T follicular helper cell (primary cell): ENCODE results near the gene SLC16A6.
A peak's percentile ranks its signal among the peaks of the same experiment; 100 is the strongest.
"Not testable (repeated sequence)": the region's sequence is repeated elsewhere in the genome, so short reads cannot be mapped to it uniquely, and the experiment has no call there.

ENCODE experiments used
- DNase-seq: peaks from one replicate; pipeline ENCODE4 v3.0.0-alpha.2; 2020; ENCODE audit warnings: low read depth

The SLC16A6 gene

DNA sequence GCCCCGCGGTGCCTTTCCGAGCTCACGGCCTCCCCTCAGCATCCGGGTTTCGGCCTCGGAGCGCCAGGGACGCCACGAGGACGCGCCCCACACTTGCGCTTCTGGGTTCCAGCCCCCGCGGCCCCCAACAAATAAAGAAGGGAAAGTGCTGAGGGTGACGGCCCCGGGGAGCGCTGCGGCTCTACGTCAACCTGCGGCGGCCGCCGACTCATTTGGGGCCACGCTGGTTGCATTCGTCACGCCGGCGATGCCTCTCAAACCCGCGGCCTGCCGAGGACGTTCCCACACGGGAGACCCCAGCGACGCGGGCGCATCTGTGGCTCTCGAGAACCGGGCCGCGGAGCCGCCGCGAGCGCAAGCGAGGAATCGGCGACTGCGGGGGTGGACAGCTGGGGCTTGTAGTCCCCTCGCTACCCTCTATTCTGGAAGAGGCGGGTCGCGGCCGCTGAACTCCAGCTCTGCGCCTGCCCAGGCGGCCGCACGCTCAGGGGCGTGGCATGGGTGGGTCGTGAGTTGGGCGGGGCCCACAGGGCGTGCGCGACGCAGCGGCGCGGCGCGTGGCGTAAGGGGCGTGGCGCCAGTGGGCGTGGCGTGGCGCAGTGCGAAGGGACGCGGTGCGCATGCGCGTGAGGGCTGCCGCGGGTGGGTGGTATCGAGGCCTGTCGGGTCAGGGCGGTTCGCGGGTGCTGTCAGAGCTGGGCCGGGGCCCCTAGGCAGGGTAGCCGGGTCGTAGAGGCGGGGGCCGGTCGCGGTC, 43.3 kb downstream of the SLC16A6 start, which contains the start of gene AMZ2:
Gene AMZ2 (plus strand): TSS at position 599 of the 754 bp plus-strand sequence. CDS start 2,145 bp downstream, outside the sequence.
- peak; percentile 94 for DNase-seq

DNA sequence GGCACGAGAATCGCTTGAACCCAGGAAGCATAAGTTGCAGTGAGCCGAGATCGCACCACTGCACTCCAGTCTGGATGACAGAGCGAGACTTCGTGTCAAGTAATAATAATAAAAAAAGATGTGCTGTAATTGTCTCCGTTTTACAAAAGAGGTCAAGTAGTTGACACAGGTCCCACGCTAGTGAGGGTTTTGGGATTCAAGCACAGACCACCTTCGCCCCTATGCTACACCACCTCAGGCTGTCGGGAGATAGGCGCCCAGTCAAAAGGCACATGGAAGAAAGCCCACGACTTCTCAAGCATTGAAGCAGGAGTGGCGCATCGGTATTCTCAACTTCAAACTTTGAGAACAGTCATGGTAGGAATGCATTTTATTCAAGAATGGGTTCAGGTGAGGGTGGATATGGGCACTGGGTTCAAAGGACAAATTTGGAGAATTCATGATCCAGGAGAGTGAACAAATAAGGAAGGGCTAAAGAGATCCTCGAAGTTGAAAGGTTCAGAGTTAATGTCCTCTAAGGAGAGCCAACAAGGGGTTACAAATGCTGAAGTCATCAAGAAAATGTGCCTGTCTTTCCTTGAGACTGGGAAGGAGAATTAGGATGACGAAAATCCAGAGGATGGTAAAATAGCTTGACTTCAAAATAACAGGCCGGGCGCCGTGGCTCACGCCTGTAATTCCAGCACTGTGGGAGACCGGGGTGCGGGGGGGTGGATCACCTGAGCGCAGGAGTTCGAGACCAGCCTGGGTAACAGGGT, 44.5 kb downstream of the SLC16A6 start:
- no peak for DNase-seq

DNA sequence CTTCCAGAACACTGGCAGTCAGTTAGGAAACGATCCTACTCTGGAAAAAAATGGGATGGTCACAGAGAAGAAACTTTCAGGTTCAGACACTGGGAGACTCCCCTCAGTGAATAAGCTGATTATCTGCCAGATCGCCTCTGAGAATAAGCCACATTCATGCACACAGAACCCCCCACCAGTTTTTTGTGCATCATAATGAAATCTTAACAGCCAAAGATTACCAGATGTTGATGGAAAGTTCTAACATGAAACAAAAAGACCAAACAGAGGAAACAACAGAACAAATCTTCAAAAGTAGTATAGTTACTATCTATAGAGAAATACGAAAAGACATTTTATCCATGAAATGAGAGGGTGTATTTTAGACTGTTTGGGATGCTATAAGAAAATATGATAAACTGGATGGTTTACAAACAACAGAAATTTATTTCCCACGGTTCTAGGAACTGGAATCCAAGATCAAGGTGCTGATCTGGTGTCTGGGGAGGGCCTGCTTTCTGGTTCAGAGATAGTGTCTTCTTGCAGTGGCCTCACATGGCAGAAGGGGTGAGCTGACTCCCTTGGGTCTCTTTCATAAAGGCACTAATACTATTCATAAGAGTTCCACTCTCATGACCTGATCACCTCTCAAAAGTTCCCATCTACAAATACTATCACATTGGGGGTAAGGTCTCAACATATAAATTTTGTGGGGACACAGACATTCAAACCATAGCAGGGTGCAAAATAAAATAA, 51.1 kb downstream of the SLC16A6 start:
- no peak for DNase-seq

DNA sequence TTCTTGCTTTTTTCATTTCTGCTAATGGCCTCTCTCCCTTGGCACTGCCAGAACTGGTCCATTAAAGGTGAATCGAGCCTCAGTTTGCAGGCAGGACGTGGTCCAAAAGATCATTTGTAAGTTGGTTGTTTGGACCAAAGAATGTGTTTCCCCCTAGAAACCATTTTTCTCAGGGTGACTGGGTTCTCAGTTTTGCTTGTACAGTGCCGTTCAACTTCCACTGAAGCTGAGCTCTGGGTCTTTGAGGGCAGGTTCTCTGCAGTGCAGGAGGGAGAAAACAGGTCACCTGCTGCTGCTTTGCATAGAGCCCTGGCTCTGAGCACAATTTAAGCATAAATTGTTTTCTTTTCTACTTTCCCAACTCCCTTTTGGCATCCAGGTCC, 52.1 kb downstream of the SLC16A6 start:
- DNase-seq = no peak

DNA sequence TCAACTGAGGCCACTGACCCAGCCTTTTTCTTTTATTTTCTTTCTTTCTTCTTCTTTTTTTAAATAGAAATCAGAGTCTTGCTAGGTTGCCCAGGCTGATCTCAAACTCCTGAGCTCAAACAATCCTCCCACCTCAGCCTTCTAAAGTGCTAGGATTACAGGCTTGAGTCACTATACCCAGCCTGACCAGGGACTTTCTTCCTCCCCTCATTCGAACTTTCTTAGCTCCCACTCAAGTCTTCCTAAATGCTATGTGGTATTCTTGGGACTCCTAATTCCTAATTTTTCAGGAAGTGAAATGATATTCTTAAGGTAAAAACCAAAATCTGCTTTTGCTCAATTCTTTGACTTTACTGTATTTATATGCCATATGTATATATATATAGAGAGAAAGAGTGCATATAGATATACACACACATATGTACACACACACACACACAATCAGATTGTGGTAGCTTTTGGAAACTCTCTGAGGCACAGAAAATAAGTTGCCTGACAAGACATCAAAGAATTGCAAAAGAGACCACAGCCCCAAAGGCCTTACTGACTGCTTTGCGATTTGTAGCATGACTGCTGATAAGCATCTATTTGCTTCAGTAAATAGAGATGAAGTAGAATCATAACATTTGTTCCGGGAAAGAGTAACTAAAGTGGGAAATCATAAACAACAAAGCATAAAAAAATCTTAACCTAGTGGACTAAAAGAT, 52.6 kb downstream of the SLC16A6 start:
- no peak for DNase-seq

DNA sequence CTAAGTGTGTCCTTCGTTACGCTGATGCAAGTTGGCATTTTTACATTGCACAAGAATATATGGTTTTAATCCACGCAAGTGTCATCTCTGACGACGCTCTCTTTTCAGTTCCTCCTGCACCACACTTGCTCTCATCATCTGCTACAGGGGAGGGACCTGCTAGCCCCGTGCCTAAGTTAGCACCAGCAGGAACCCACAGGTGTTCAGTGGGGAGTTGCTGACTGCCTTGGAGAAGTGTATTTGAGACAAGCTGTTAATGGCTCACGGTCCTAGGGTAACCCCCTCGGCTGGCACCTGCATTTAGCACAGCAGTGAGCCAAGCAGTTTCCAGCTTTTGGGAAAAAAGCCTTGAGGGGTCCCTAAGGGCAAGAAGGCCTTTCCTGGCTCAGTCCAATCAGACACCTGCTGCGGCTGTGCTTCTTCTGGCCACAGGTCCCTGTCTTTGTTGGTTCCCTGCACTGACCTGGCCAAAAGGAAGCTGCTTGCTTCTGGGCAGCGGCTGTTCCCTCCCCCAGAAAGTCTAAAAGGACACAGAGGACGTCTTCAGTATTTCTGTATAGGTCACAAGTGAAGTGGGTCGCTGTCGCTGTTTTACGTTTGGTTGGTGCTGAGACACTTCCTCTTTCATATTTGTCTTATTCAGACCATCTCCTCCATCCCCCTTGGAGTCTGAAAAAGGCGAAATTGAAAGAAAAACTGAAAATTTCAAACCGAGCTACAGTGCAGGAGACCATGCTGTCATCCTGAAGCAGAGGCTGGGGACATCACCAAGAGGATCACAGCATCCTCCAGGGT, 53.4 kb downstream of the SLC16A6 start:
- peak; percentile 60 for DNase-seq

DNA sequence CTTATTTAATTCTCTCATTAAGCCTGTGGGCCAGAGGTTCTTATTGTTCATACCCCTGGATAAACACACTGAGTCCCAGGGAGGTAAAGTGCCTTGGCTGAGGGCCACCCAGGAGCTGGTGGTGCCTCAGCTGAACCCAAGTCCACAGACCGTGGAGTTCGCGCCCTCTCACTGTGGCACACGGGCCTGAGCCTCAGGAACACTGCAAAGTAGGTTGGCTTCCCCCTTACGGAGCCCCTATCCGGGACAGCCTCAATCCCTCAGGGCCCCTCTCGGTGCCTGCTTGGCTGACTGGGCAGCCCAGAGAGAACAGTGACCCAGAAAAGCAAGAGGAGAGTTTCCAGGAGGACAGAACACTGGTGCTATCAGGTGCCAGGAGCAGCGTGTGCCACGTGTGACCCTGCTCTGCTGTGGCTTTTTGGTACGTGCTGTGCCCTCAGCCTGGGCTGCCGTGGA, 55.6 kb downstream of the SLC16A6 start:
- not testable (repeated sequence) for DNase-seq

DNA sequence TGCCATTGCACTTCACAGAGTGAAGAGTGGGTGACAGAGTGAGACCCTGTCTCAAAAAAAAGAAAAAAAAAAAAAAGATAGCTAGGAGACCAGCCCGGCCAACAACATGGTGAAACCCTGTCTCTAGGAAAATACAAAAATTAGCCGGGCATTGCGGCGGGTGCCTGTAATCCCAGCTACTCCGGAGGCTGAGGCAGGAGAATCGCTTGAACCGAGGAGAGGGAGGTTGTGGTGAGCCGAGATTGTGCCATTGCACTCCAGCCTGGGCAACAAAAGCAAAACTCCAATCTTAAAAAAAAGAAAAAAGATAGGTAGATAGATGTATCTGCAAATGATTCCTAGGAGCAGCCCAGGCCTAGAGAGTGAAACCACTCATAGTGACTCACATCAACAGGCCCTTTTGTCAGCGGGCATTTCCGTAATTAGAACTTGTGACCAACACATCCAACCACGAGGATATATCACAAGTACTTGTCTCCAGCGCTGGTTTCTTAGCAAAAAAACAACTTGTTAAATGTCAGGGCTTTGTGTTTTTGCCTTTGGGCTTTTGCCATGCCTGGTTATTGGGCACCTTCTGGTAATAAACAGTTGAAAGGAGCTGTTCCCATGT, 56.1 kb downstream of the SLC16A6 start:
- DNase-seq = not testable (repeated sequence)

DNA sequence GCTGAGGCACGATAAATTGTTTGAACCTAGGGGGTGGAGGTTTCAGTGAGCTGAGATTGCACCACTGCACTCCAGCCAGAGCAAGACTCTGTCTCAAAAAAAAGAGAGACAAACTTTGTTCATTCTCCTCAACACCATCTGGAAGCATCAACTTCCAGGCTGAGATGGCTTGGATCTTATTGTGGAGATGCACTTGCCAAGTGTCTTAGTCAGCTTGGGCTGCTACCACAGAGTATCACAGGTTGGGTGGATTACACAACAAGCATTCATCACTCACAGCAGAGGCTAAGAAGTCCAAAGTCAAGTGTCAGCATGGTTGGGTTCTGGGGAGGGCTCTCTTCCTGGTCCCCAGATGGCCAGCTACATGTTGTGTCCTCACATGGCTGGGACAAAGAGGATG, 58.2 kb downstream of the SLC16A6 start:
- not testable (repeated sequence) for DNase-seq

DNA sequence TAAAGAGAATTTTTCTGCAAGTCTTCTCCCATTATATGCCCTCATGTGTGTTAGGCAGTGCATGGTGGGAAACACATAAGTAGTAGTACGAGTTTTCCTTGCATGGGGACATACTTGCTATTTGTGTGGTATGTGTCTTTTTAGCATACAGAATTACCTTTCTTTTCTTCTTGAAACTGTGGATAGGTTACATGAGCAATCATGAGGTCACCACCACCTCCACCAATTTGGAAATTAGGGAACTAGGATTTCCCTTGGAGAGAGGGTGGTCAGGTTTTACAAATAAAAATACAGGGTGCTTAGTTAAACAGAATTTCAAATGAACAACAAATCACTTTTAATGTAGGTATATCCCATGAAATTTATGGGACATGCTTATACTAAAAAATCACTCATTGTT, 59.4 kb downstream of the SLC16A6 start:
- no peak for DNase-seq

DNA sequence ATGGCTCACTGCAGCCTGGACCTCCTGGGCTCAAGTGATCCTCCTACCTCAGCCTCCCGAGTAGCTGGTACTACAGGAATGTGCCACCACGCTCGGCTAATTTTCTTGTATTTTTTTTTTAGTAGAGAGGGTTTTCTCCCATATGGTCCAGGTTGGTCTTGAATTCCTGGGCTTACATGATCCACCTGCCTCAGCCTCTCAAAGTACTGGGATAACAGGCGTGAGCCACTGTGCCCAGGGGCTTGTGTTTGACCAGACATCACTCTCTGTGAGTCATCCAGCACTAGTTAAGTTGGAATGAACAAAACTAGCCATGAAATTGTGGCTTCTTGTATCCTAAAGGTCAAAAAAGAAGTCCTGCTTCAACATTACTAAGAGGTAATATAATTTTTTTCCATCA, 59.8 kb downstream of the SLC16A6 start:
- DNase-seq = not testable (repeated sequence)

DNA sequence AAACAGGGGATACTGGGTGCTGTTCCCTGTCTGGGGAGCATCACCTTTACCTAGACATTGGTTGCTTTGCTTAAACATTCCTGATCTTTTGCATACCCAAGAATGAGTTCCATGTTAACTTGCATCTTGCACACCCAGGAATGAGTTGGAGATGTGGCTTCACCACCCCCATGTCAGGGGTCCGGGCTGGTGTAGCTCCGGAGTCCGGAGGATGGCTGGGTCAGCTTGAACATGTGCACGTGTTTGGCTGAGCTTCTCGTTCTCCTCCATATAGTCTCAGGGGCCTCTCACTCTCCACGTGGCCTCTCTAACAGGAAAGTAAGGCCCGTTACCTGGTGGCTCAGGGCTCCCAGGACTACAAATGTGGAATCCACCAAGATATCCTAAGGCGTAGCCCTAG, 61.3 kb downstream of the SLC16A6 start:
- no peak for DNase-seq

DNA sequence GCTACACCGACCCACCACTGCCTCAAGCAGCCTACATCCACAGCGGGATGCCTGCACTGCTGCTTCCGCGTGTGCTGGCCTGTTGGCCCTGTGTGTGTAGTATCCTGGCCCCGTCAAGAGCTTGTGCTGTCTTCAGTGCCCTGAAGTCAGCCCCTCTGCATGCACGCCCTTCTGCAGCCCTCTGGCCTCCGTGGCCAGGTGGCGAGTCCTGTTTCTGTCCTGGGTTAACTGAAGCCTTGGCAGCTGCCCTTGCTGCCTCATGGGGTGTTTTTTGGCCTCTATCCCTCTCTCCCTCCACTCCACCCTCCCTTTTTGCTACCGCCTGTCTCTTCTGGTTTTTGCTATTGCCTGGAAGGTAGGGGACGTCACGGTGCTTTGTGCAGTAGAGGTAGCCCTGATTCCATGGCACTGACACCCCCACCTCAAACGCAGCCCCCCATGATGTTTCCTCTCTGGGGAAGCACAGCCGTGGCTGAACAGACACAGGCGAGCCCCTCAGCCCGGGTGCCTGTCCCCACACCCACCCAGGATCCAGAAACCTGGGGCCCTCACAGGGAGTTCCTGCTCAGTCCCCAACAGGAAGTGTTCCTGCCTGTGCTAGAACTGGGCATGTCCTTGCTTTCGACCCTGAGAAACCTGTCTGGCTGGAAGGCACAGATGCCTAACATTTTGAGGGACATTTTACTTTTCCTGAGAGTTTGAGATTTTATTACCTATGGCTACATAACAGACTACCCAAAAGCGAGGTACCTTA, 61.9 kb downstream of the SLC16A6 start:
- no peak for DNase-seq

DNA sequence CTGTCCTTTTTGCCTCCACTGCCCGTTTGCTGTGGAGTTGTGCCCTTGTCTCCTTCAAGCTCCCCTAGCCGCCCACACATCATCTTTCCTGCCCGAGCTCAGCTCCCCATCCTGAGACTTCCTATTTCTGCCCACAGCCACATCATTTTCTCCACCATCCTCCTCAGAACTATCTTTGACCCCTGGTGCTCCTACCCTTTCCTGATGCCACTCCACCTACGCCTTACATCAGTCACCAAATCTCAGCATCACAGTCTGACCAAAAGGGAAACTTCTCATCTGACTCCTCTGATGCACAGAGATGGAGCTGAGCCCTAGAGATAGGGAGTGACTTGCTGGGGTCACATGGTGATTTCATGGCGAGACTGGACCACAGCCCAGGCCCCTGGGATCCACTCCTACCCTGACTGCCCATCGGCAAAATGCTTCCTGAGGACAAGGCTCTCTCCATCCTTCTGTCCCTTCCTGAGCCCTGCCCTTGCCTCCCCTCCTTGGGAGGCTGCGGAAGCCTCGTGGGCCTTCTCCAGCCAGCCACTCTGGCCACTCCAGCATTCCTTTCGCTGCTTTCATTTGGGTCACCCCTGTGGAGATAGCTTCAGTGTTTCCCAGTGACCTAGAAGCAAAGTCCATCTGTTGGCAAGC, 62.8 kb downstream of the SLC16A6 start:
- DNase-seq = not testable (repeated sequence)

DNA sequence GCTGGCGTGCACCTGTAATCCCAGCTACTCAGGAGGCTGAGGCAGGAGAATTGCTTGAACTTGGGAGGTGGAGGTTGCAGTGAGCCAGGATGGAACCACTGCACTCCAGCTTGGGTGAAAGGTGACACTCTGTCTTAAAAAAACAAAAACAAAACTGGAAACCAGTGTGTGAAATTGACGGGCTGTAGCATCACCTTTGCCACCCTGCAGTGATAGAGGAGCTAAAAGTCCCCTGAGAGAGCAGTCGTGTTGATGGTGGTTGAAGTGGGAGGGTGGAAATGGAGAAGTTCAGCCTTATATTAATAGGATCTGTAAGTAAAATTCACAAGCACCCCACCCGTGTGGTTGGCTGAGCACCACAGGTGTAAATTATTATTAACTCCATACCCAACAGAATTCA, 65.9 kb downstream of the SLC16A6 start:
- not testable (repeated sequence) for DNase-seq

DNA sequence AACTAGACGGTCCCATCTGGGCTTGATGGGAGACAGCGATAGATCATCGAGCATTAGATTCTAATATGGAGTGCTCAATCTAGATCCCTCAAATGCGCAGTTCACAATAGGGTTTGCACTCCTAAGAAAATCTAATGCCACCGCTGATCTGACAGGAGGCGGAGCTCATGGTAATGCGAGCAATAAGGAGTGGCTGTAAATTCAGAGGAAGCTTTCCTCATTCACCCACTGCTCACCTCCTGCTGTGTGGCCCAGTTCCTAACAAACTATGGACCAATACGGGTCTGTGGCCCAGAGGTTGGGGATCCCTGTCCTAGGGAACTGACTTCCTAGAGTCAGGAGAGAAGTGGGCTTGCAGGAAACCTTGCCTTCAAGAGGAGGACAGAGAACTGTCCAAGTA, 68.3 kb downstream of the SLC16A6 start:
- no peak for DNase-seq

DNA sequence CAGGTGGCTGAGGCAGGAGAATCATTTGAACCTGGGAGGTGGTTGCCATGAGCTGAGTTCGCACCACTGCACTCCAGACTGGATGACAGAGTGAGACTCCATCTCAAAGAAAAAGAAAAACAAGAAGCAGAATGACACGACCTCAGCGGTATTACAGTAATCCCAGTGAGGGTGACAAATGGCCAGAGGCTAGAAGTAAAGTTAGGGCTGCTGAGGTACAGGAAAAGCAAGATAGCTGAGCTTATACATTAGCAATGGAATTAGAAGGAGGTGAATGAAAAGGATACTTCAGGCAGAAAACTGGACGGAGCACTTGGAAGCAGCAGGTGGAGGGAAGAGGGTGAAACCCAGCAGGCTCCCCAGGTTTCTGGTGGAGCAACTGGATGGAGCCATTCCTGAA, 69.1 kb downstream of the SLC16A6 start:
- DNase-seq = no peak

DNA sequence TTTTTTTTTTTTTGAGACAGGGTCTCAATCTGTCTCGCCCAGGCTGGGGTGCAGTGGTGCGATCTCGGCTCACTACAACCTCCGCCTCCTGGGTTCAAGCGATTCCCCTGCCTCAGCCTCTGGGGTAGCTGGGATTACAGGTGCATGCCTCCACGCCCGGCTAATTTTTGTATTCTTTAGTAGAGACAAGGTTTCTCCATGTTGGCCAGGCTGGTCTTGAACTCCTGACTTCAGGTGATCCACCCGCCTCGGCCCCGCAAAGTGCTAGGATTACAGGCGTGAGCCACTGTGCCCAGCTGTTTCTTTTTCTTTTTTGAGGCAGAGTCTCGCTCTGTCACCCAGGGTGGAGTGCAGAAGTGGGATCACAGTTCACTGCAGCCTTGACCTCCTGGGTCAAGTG, 70.1 kb downstream of the SLC16A6 start:
- not testable (repeated sequence) for DNase-seq

DNA sequence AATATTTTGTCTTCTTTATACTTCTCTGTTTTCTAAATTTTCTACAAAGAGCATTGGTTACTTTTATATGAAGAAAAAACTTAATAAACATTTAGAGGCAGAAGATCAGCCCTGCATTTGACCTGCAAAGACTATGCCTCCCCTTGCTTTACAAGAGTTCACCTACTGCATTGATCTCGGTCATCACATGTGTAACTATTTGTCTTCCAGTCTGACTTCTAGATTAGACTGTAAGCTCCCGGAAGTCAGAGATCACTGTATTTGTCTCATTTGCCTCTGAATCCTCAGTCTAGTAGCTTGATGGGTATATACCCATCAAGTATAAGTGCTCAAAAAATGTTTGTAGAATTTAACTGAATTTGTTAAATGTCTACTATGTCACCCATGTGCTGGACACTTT, 70.7 kb downstream of the SLC16A6 start:
- DNase-seq = not testable (repeated sequence)
